NB4 (cell line): Measurements from ENCODE around the gene CAPRIN1.

Experiments
- MYC ChIP-seq: IDR thresholded peaks from 2 replicates; pipeline ENCODE4 v1.6.1; 2011; ENCODE audit warnings: low read depth, low read length
- POLR2A ChIP-seq: IDR thresholded peaks from 2 replicates; pipeline ENCODE4 v1.6.1; 2011; ENCODE audit warnings: mild to moderate bottlenecking; ENCODE audit not compliant: insufficient read length; ENCODE audit errors: extremely low read depth
- TF ChIP-seq, protein P1 (sequence below): IDR thresholded peaks from 2 replicates; pipeline ENCODE4 v1.6.1; 2011; ENCODE audit warnings: low read depth, low read length

- TF ChIP-seq, protein P1, sequence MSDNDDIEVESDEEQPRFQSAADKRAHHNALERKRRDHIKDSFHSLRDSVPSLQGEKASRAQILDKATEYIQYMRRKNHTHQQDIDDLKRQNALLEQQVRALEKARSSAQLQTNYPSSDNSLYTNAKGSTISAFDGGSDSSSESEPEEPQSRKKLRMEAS: no peak
- TF ChIP-seq POLR2A (no peak), MYC (no peak)
Observed at GRCh38 chr11:34004236-34004635, 47.3 kb upstream of the CAPRIN1 start.
